Vagina (tissue), 2 donors: Measurements from ENCODE around the gene GDNF. TPM values are rescaled to one million over a fixed set of nuclear protein-coding genes. Genes with fewer than 3 reads are reported as not detected.
"Not testable (repeated sequence)": the region's sequence is repeated elsewhere in the genome, so short reads cannot be mapped to it uniquely, and the experiment has no call there.

Experiments
- DNase-seq, 2 donors: peaks; one replicate each; pipeline ENCODE4 v3.0.0-alpha.2; 2017; ENCODE audit errors: extremely low spot score in 2 of 2
- H3K27ac ChIP-seq: fragments of 200-600 bp; sonication (generic); one replicate; pipeline ENCODE4 v1.5.1; 2019
- H3K27me3 ChIP-seq: fragments of 200-600 bp; sonication (generic); one replicate; pipeline ENCODE4 v1.5.1; 2019
- H3K36me3 ChIP-seq, 2 donors: fragments of 200-600 bp; sonication (generic); one replicate each; pipeline ENCODE4 v1.5.1; 2017 to 2019
- H3K4me1 ChIP-seq: fragments of 200-600 bp; sonication (generic); one replicate; pipeline ENCODE4 v1.5.1; 2019
- H3K4me3 ChIP-seq, 2 donors: fragments of 200-600 bp; sonication (generic); 1 replicate in 1 of 2; 2 replicates in 1 of 2; pipeline ENCODE4 v1.5.1; 2016 to 2019
- H3K9me3 ChIP-seq: fragments of 200-600 bp; sonication (generic); one replicate; pipeline ENCODE4 v1.5.1; 2019
- POLR2A ChIP-seq, 2 donors: fragments of 450-650 bp; IDR thresholded peaks; one replicate each; pipeline ENCODE4 v1.6.1; 2017; ENCODE audit warnings: antibody characterized with exemption in 2 of 2, mild to moderate bottlenecking in 2 of 2, moderate library complexity in 2 of 2
- POLR2AphosphoS5 ChIP-seq, 2 donors: sonication (generic); formaldehyde crosslinking; IDR thresholded peaks; one replicate each; pipeline ENCODE4 v1.9.0; 2017; ENCODE audit warnings: antibody characterized with exemption in 2 of 2, mild to moderate bottlenecking in 2 of 2, low read depth in 1 of 2; ENCODE audit not compliant: insufficient read depth in 1 of 2
- intact Hi-C: fragments of 100-400 bp; cut with DNase I; formaldehyde crosslinking; loops from one replicate; pipeline ENCODE4 v1.15.1; 2023
- total RNA-seq: library from RNA; depleted of rRNA; stranded (reverse); fragments of >200 nt; gene quantifications from one replicate; pipeline ENCODE4 v1.2.3, GENCODE V29; 2016
- TF ChIP-seq, protein P1 (sequence below), 3 experiments: fragments of 450-650 bp in 2 of 3; fragments of 200-600 bp in 1 of 3; sonication (generic) in 1 of 3; IDR thresholded peaks; one replicate each; pipeline ENCODE4 v1.5.1; 2017 to 2019; ENCODE audit warnings: antibody characterized with exemption in 3 of 3, mild to moderate bottlenecking in 2 of 3, moderate library complexity in 2 of 3

Gene GDNF
- total RNA-seq, 1 donor from 2014 or later: 0.98 TPM

DNA sequence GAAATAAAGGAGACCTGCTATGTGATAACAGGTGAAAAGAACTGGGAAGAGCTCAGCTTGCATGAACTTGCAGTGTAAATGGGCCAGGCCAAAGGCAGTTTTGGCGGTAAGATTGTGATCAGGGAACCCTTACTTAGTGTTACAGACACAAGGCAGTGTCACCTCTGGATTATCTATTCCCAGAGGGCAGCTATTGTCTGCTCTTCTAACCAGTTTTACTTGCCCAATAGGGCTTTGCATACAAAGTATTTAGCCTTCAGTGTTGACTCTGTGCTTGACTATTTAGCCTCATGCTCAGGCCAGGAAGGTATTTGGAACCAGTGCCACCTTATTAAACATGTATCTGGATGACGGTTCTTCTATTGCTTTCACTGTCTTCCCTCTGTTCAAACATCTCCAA is 38.3 kb downstream of the GDNF start:
- TF ChIP-seq, protein P1, sequence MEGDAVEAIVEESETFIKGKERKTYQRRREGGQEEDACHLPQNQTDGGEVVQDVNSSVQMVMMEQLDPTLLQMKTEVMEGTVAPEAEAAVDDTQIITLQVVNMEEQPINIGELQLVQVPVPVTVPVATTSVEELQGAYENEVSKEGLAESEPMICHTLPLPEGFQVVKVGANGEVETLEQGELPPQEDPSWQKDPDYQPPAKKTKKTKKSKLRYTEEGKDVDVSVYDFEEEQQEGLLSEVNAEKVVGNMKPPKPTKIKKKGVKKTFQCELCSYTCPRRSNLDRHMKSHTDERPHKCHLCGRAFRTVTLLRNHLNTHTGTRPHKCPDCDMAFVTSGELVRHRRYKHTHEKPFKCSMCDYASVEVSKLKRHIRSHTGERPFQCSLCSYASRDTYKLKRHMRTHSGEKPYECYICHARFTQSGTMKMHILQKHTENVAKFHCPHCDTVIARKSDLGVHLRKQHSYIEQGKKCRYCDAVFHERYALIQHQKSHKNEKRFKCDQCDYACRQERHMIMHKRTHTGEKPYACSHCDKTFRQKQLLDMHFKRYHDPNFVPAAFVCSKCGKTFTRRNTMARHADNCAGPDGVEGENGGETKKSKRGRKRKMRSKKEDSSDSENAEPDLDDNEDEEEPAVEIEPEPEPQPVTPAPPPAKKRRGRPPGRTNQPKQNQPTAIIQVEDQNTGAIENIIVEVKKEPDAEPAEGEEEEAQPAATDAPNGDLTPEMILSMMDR (IDR thresholded peaks at IDR 0.05): no peak
- no peak for TF ChIP-seq POLR2A (IDR thresholded peaks at IDR 0.05)
- no peak overlapping the region for H3K27ac ChIP-seq
- H3K9me3 ChIP-seq: no peaks in the 10 kb centered on the region
- intact Hi-C loops: no loop called here
- DNase-seq: no peak
- no peaks in the 10 kb centered on the region for H3K4me1 ChIP-seq
- no peak overlapping the region for H3K4me3 ChIP-seq
- no peaks in the 10 kb centered on the region for H3K36me3 ChIP-seq
- H3K27me3 ChIP-seq: no peaks in the 10 kb centered on the region

DNA sequence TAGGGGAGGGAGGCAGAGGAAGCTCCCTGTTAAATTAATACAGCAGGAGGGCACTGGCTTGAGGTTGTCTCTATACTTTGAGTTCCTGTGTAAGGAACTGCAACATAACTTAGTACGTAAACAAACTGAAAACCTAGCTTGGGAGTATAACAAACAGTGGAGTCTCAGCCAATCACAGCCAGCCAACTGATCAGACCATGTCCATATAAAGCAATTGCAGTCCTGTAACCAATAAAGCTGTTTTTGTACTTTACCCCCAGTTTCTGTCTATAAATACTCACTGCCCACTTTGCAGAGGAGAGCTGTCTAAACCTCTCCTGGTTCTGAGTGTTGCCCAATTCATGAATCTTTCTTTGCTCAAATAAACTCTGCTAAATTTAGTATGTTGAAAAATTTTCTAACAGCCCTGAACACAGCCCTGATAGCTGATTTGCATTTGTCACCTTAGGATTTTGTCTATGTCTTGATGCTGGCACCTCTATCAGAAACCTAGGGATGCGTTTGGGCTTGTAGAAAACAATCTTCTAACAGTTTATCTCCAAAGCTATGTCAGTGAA is 39.9 kb downstream of the GDNF start:
- no peak overlapping the region for H3K27ac ChIP-seq
- H3K4me3 ChIP-seq: no peak overlapping the region
- intact Hi-C loops: no loop called here
- no peaks in the 10 kb centered on the region for H3K4me1 ChIP-seq
- H3K9me3 ChIP-seq: no peaks in the 10 kb centered on the region
- H3K36me3 ChIP-seq: no peaks in the 10 kb centered on the region
- H3K27me3 ChIP-seq: no peaks in the 10 kb centered on the region
- no peak for DNase-seq
- TF ChIP-seq, protein P1 (IDR thresholded peaks at IDR 0.05): no peak
- TF ChIP-seq POLR2A (IDR thresholded peaks at IDR 0.05): no peak
- no peak for TF ChIP-seq POLR2AphosphoS5 (IDR thresholded peaks at IDR 0.05; ENCODE audit: insufficient read depth in 1 of 2, low read depth in 1 of 2)

DNA sequence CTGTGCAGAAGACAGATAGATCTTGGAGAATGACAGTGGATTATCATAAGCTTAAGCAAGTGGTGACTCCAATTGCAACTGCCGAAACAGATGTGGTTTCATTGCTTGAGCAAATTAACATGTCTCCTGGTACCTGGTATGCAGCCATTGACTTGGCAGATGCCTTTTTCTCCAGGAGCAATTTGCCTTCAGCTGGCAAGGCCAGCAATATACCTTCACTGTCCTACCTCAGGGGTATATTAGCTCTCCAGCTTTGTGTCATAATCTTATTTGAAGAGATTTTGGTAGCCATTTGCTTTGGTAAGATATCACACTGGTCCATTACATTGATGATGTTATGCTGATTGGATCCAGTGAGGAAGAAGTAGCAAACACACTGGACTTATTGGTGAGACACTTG is 43.4 kb downstream of the GDNF start:
- H3K9me3 ChIP-seq, H3K4me3 ChIP-seq, intact Hi-C loops, H3K27me3 ChIP-seq, H3K4me1 ChIP-seq, H3K27ac ChIP-seq, H3K36me3 ChIP-seq, DNase-seq: not testable (repeated sequence)

DNA sequence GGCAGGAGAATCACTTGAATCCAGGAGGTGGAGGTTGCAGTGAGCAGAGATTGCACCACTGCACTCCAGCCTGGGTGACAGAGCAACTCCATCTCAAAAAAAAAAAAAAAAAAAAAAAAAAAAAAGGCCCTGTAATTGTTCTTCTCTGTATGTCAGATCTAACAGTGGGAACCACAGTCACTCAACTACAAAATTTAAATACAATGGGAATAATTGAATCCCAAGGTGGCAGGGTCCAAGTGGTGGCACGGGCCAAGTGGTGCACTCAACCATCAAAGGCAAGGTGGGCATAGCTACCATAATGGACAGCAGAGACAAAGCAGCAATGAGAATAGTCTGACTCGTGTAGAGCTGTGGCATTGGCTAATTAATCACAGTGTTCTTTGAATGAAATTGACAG is 44.5 kb downstream of the GDNF start:
- H3K36me3 ChIP-seq, H3K27ac ChIP-seq, H3K9me3 ChIP-seq, H3K27me3 ChIP-seq, DNase-seq, H3K4me3 ChIP-seq, H3K4me1 ChIP-seq, intact Hi-C loops: not testable (repeated sequence)

DNA sequence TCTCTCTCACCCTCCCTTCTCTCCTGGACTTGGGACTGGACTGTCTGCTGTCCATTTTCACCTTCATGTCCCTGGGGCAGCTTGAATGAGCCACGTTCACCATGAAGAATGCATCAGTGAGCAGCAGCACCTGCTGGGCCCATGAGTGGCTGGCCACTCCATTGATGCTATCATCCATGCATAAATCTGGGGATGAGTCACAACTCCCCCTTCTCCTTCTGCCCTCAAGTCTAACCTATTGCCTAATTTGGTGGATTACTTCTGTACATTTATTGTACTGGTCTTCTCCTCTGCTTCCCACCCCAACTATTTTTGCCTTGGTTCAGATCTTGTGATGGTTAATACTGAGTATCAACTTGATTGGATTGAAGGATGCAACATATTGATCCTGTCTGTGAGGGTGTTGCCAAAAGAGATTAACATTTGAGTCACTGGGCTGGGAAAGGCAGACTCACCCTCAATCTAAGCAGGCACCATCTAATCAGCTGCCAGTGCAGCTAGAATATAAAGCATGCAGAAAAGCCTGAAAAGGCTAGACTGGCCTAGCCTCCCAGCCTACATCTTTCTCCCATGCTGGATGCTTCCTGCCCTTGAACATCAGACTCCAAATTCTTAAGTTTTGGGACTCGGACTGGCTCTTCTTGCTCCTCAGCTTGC is 46.7 kb downstream of the GDNF start:
- TF ChIP-seq POLR2A (IDR thresholded peaks at IDR 0.05): no peak
- TF ChIP-seq POLR2AphosphoS5 (IDR thresholded peaks at IDR 0.05; ENCODE audit: insufficient read depth in 1 of 2, low read depth in 1 of 2): no peak
- TF ChIP-seq, protein P1 (IDR thresholded peaks at IDR 0.05): no peak
- Histone ChIP-seq H3K4me1 (no peaks in the 10 kb centered on the region), H3K9me3 (no peaks in the 10 kb centered on the region), H3K27ac (no peak overlapping the region), H3K4me3 (no peak overlapping the region), H3K27me3 (no peaks in the 10 kb centered on the region), H3K36me3 (no peaks in the 10 kb centered on the region)
- DNase-seq: no peak
- intact Hi-C loops: no loop called here

DNA sequence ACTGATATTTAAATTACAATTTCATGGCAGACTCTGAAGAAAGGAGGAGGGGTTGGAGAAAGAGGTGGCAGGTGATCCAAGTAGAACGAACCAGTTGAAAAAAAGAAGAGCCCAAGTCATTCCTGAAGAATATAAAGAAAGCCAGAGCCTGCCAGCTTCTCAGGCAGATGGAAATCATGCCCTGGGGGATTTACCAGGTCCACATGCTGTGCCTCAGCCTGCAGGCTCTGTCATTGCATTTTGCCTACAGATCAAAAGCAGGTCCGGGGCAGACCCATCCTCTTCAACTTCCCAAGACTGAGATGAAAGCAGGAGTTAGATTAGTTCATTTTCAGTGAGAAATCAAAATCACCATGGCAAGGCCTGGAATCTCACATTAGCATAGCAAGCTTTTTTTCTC is 48.5 kb downstream of the GDNF start:
- Histone ChIP-seq H3K4me3 (no peak overlapping the region), H3K36me3 (no peaks in the 10 kb centered on the region), H3K4me1 (no peaks in the 10 kb centered on the region), H3K27me3 (no peaks in the 10 kb centered on the region), H3K27ac (no peak overlapping the region), H3K9me3 (no peaks in the 10 kb centered on the region)
- no peak for DNase-seq
- intact Hi-C loops: no loop called here
- TF ChIP-seq POLR2AphosphoS5 (IDR thresholded peaks at IDR 0.05; ENCODE audit: insufficient read depth in 1 of 2, low read depth in 1 of 2): no peak
- TF ChIP-seq POLR2A (IDR thresholded peaks at IDR 0.05): no peak
- TF ChIP-seq, protein P1 (IDR thresholded peaks at IDR 0.05): no peak
